Measurements from ENCODE around the gene USP49. TPM values are rescaled to one million over a fixed set of nuclear protein-coding genes. Genes with fewer than 3 reads are reported as not detected.

USP49 gene
- total RNA-seq, 3 donors from 2014 or later = 3.4 to 4.9 (median 4.7) TPM

DNA sequence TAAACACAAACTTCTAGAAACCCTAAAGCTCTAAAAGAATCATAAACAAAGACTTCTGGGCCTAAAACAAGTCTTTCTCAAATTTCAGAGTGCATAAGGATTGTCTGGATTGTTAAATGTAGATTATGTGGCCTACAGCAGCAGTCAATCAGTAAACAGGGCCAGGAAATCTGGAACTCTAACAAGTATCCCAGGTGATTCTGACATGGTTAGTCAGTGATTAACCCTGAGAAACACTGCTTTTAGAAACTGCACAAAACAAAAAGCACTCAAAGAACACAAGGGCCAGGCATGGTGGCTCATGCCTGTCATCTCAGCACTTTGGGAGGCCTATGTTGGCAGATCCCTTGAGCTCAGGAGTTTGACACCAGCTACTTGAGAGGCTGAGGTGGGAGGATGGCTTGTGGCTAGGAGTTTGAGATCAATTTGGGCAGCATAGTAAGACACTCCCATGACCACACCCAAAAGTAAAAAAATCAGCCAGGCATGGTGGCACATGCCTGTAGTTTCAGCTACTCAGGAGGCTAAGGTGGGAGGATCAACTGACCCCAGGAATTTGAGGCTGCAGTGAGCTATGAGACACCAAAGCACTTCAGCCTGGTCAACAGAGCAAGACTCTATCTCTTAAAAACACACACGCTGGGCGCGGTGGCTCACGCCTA, 19.8 kb upstream of the USP49 start:
- H3K4me1 ChIP-seq = peaks cover 0 to 2% of the 10 kb centered on the region in 2 donors
- no peak overlapping the region for H3K27ac ChIP-seq
- intact Hi-C loops (cut with DNase I; ENCODE audit: low total_unique reads) = no loop called here
- no peaks in the 10 kb centered on the region for H3K27me3 ChIP-seq
- H3K36me3 ChIP-seq = no peaks in the 10 kb centered on the region
- H3K9me3 ChIP-seq = no peaks in the 10 kb centered on the region
- no peak overlapping the region for H3K4me3 ChIP-seq
- no peak for DNase-seq (ENCODE audit: low spot score in 2 of 2)
- TF ChIP-seq POLR2AphosphoS5 (IDR thresholded peaks at IDR 0.05) (no peak), POLR2A (IDR thresholded peaks at IDR 0.05) (no peak)
- TF ChIP-seq, protein P1, sequence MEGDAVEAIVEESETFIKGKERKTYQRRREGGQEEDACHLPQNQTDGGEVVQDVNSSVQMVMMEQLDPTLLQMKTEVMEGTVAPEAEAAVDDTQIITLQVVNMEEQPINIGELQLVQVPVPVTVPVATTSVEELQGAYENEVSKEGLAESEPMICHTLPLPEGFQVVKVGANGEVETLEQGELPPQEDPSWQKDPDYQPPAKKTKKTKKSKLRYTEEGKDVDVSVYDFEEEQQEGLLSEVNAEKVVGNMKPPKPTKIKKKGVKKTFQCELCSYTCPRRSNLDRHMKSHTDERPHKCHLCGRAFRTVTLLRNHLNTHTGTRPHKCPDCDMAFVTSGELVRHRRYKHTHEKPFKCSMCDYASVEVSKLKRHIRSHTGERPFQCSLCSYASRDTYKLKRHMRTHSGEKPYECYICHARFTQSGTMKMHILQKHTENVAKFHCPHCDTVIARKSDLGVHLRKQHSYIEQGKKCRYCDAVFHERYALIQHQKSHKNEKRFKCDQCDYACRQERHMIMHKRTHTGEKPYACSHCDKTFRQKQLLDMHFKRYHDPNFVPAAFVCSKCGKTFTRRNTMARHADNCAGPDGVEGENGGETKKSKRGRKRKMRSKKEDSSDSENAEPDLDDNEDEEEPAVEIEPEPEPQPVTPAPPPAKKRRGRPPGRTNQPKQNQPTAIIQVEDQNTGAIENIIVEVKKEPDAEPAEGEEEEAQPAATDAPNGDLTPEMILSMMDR (IDR thresholded peaks at IDR 0.05) = no peak

DNA sequence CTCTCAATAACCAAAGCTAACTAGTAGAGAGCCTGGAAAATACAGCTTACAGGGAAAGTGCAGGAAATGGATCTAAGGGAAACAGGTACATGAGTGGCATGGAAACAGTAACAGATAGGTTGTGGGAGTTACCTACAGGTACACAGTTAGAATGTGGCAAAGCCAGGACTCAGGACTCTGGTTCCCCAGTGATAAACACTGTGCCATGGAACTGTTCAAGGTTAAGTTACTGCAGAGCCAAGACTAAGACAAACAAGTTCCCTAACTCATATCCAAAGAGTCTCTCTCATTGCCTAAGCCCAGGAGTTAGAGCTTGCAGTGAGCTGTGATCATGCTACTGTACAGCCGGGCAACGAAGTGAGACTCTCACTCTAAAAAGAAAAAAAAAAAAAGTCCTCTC, 19.2 kb upstream of the USP49 start:
- Histone ChIP-seq H3K27me3 (no peaks in the 10 kb centered on the region), H3K4me1 (no peaks in the 10 kb centered on the region), H3K36me3 (no peaks in the 10 kb centered on the region), H3K4me3 (no peak overlapping the region), H3K9me3 (no peaks in the 10 kb centered on the region), H3K27ac (no peak overlapping the region)
- TF ChIP-seq POLR2AphosphoS5 (IDR thresholded peaks at IDR 0.05) = no peak
- TF ChIP-seq, protein P1 (IDR thresholded peaks at IDR 0.05) = no peak
- no peak for TF ChIP-seq POLR2A (IDR thresholded peaks at IDR 0.05)
- no peak for DNase-seq (ENCODE audit: low spot score in 2 of 2)
- intact Hi-C loops (cut with DNase I; ENCODE audit: low total_unique reads) = no loop called here

DNA sequence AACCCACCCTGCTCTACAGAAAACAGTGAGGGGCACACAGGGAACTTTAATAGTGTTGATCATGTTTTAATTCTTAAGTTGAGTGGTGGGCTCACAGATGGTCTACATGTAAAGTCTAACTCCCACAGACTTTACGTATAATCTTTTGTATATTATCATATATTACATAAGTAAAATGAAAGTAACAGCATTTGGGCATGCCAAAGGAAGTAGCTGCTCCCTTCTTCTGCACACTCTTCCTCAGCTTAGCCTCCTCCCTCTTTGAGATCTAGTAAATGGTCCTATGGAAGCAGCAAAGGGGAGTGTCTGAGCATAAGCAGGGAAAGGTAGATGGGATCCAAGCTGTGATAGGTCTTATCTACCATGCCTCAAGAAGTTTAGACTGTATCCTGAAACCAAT, 14.6 kb upstream of the USP49 start:
- intact Hi-C loops (cut with DNase I; ENCODE audit: low total_unique reads) = no loop called here
- Histone ChIP-seq H3K27ac (no peak overlapping the region), H3K4me3 (no peak overlapping the region), H3K4me1 (no peaks in the 10 kb centered on the region), H3K36me3 (no peaks in the 10 kb centered on the region), H3K9me3 (no peaks in the 10 kb centered on the region), H3K27me3 (no peaks in the 10 kb centered on the region)
- DNase-seq (ENCODE audit: low spot score in 2 of 2) = no peak
- TF ChIP-seq, protein P1 (IDR thresholded peaks at IDR 0.05) = no peak
- TF ChIP-seq POLR2AphosphoS5 (IDR thresholded peaks at IDR 0.05) (no peak), POLR2A (IDR thresholded peaks at IDR 0.05) (no peak)

DNA sequence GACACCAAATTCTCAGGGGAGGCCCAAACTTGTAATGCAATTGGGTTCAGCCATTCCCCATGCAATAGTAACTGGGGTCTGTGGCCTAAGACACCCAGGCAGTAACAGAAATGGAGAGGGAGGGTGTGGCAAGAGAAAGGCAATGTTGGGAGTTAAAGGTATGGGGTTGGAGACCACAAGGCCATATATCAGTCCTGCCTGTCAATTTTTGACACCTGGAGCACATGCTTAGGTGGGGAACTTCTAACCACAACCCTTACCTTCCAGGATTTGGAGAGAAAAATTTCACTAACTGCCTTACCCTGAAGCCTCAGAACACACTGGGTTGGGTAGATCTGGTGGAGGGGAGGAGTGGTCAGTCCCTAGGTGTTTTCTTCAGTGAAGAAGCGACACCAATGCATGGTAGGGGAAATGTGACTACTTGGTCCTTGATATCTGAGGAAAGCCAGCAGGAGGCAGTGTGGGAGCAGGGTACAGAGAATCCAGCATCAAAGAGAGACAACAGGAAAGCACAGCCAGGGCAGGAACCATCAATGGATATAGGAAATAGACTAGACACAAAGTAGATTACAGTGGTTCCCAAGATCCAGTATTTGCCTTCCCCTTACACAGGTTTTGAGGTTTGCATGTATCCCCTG, 6.8 kb upstream of the USP49 start:
- Histone ChIP-seq H3K4me3 (no peak overlapping the region), H3K9me3 (no peaks in the 10 kb centered on the region), H3K4me1 (no peaks in the 10 kb centered on the region), H3K27me3 (no peaks in the 10 kb centered on the region), H3K27ac (no peak overlapping the region), H3K36me3 (no peaks in the 10 kb centered on the region)
- intact Hi-C loops (cut with DNase I; ENCODE audit: low total_unique reads) = no loop called here
- TF ChIP-seq POLR2A (IDR thresholded peaks at IDR 0.05) = no peak
- TF ChIP-seq, protein P1 (IDR thresholded peaks at IDR 0.05) = no peak
- no peak for DNase-seq (ENCODE audit: low spot score in 2 of 2)

DNA sequence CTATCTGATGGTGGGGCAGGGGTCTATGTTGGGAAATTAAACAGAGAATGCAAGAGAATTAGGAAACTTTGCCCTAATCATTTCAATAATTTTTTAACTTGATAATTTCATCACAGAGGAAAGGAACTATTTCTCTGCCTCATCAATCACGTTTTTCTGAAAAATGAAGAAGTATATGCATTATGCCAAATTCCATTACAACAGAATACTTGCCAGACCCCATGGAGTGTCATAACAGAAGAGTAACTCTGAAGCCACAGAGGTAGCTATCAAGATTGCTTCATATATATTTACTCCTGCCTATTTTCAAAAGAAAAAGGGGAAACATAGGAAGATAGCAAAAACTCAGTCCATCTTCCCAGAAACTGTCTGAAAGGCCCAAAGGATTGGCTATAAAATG, 5.7 kb upstream of the USP49 start:
- H3K4me3 ChIP-seq = no peak overlapping the region
- H3K9me3 ChIP-seq = no peaks in the 10 kb centered on the region
- intact Hi-C loops (cut with DNase I; ENCODE audit: low total_unique reads) = no loop called here
- H3K27ac ChIP-seq = no peak overlapping the region
- TF ChIP-seq POLR2A (IDR thresholded peaks at IDR 0.05) (no peak), POLR2AphosphoS5 (IDR thresholded peaks at IDR 0.05) (no peak)
- TF ChIP-seq, protein P1 (IDR thresholded peaks at IDR 0.05) = no peak
- H3K4me1 ChIP-seq = no peaks in the 10 kb centered on the region
- H3K36me3 ChIP-seq = no peaks in the 10 kb centered on the region
- no peaks in the 10 kb centered on the region for H3K27me3 ChIP-seq
- DNase-seq (ENCODE audit: low spot score in 2 of 2) = no peak
